Endothelial cell of umbilical vein (primary cell): ENCODE measurements around the gene YWHAE. TPM values are rescaled to one million over a fixed set of nuclear protein-coding genes. Genes with fewer than 3 reads are reported as not detected.

Experiments used
- BruUV-seq: library from RNA; stranded (reverse); fragments of 400-500 nt; replicated peaks from 2 replicates; lab custom pipeline; 2021; lab: Mats Ljungman, UMichigan
- CTCF ChIA-PET: fragments of 300-600, 350-600 bp; sonication (Branson Sonifier 250); formaldehyde crosslinking; loops from one replicate; lab custom pipeline; 2021; ENCODE audit warnings: antibody characterized with exemption, inconsistent platforms; lab: Charles Lee
- POLR2A ChIA-PET: fragments of 300-600, 350-600 bp; sonication (Branson Sonifier 250); formaldehyde crosslinking; loops from one replicate; lab custom pipeline; 2021; ENCODE audit warnings: antibody characterized with exemption, inconsistent platforms; lab: Charles Lee
- DNase-seq: peaks from one replicate; pipeline ENCODE4 v3.0.0-alpha.2; 2011; ENCODE audit warnings: low read depth, low spot score
- FAIRE-seq: peaks from 2 replicates; lab custom pipeline; 2011; peaks lifted over from hg19 to GRCh38; lab: Jason Lieb, UNC
- H2AFZ ChIP-seq: 2 replicates; pipeline ENCODE4 v1.6.0; 2012; ENCODE audit warnings: low read depth, low read length, control low read depth, inconsistent platforms
- H3K27ac ChIP-seq: 2 replicates; pipeline ENCODE4 v1.5.1; 2011; ENCODE audit warnings: low read depth, mild to moderate bottlenecking, control low read depth, low read length, moderate library complexity; ENCODE audit not compliant: insufficient read depth
- H3K27me3 ChIP-seq, 2 experiments: 2 replicates each; pipeline versions ENCODE4 v1.6.0 to v1.6.1; 2011; ENCODE audit warnings: low read length in 2 of 2, mixed read lengths in 1 of 2; ENCODE audit not compliant: control insufficient read depth in 2 of 2, insufficient read depth in 2 of 2
- H3K36me3 ChIP-seq, 2 experiments: 2 replicates in 1 of 2; 3 replicates in 1 of 2; pipeline ENCODE4 v1.5.1; 2011; ENCODE audit warnings: low read length in 2 of 2, mild to moderate bottlenecking in 1 of 2, moderate library complexity in 1 of 2; ENCODE audit not compliant: control insufficient read depth in 2 of 2, insufficient read depth in 2 of 2; ENCODE audit errors: extremely low read depth in 1 of 2
- H3K4me1 ChIP-seq: 3 replicates; pipeline ENCODE4 v1.5.1; 2011; ENCODE audit warnings: mild to moderate bottlenecking, low read length; ENCODE audit not compliant: control insufficient read depth, insufficient read depth; ENCODE audit errors: extremely low read depth
- H3K4me2 ChIP-seq: 2 replicates; pipeline ENCODE4 v1.6.1; 2011; ENCODE audit warnings: low read length, control low read depth, mixed read lengths; ENCODE audit not compliant: insufficient read depth
- H3K4me3 ChIP-seq, 3 experiments: fragments of 200-600 bp in 1 of 3; sonication (generic), shearing (Covaris generic) in 1 of 3; replicated peaks in 1 of 3; 2 replicates each; pipeline ENCODE4 v1.5.1; 2011 to 2016; ENCODE audit warnings: control low read depth in 3 of 3, low read length in 3 of 3, mild to moderate bottlenecking in 2 of 3, inconsistent platforms in 1 of 3, low read depth in 1 of 3, moderate library complexity in 1 of 3; ENCODE audit not compliant: insufficient read depth in 1 of 3
- H3K79me2 ChIP-seq: 2 replicates; pipeline ENCODE4 v1.6.0; 2012; ENCODE audit warnings: low read length, inconsistent platforms; ENCODE audit not compliant: control insufficient read depth, insufficient read depth
- H3K9ac ChIP-seq: replicated peaks from 2 replicates; pipeline ENCODE3; 2011; ENCODE audit warnings: low read length, control low read depth; ENCODE audit not compliant: insufficient read depth; ENCODE audit errors: extremely low read depth
- H3K9me1 ChIP-seq: replicated peaks from 3 replicates; pipeline ENCODE4 v1.6.0; 2011; ENCODE audit warnings: mild to moderate bottlenecking, low read length; ENCODE audit not compliant: control insufficient read depth, insufficient read depth; ENCODE audit errors: extremely low read depth
- H3K9me3 ChIP-seq: replicated peaks from 2 replicates; pipeline ENCODE4 v1.5.1; 2012; ENCODE audit warnings: low read length, inconsistent platforms; ENCODE audit not compliant: control insufficient read depth, insufficient read depth
- H4K20me1 ChIP-seq: replicated peaks from 2 replicates; pipeline ENCODE3; 2011; ENCODE audit warnings: mild to moderate bottlenecking, low read length; ENCODE audit not compliant: control insufficient read depth, insufficient read depth; ENCODE audit errors: extremely low read depth
- CTCF ChIP-seq, 2 donors: IDR thresholded peaks; 1 replicate in 1 of 2; 2 replicates in 1 of 2; pipeline ENCODE4 v1.5.1; 2011; ENCODE audit warnings: low read length in 2 of 2, mild to moderate bottlenecking in 2 of 2, moderate library complexity in 2 of 2, control low read depth in 1 of 2, inconsistent platforms in 1 of 2, low read depth in 1 of 2; ENCODE audit not compliant: insufficient read depth in 1 of 2; ENCODE audit errors: extremely low read depth in 1 of 2
- EZH2 ChIP-seq: IDR thresholded peaks from 2 replicates; pipeline ENCODE4 v1.6.1; 2012; ENCODE audit warnings: borderline replicate concordance, low read depth, mild to moderate bottlenecking, moderate library complexity, low read length, inconsistent platforms; ENCODE audit not compliant: severe bottlenecking
- FOS ChIP-seq: IDR thresholded peaks from 2 replicates; pipeline ENCODE4 v1.6.1; 2011; ENCODE audit warnings: mild to moderate bottlenecking, low read length, moderate library complexity, borderline replicate concordance; ENCODE audit not compliant: insufficient read depth
- GATA2 ChIP-seq: IDR thresholded peaks from 2 replicates; pipeline ENCODE4 v1.7.0; 2011; ENCODE audit warnings: low read depth, mild to moderate bottlenecking, moderate library complexity, mixed read lengths, low read length; ENCODE audit not compliant: insufficient read length, insufficient read depth
- JUN ChIP-seq: IDR thresholded peaks from 2 replicates; pipeline ENCODE4 v1.6.1; 2011; ENCODE audit warnings: borderline replicate concordance, low read depth; ENCODE audit not compliant: insufficient read length, insufficient read depth
- MAX ChIP-seq: IDR thresholded peaks from 2 replicates; pipeline ENCODE4 v1.6.1; 2011; ENCODE audit not compliant: insufficient read depth, insufficient read length
- MYC ChIP-seq: IDR thresholded peaks from one replicate; pipeline ENCODE4 v1.6.1; 2011; ENCODE audit warnings: mild to moderate bottlenecking, low read depth, low read length
- POLR2A ChIP-seq: IDR thresholded peaks from 2 replicates; pipeline ENCODE4 v1.6.1; 2012; ENCODE audit warnings: low read depth, mild to moderate bottlenecking, control low read depth, low read length
- POLR2AphosphoS5 ChIP-seq: IDR thresholded peaks from 2 replicates; pipeline ENCODE4 v1.6.1; 2012; ENCODE audit warnings: low read depth, mild to moderate bottlenecking, control low read depth, low read length, moderate library complexity; ENCODE audit not compliant: insufficient read depth
- dilution Hi-C: fragments of 300-500 bp; cut with MboI; formaldehyde crosslinking; loops from one replicate; pipeline ENCODE4 v1.15.0; 2019; ENCODE audit warnings: low sequenced_read_pairs; ENCODE audit not compliant: extremely low pct_ligation_motif_present
- intact Hi-C: fragments of 100-400 bp; cut with micrococcal nuclease; formaldehyde crosslinking; loops from one replicate; pipeline ENCODE4 v1.10.0; 2022
- polyA plus RNA-seq, 4 experiments: library from polyadenylated mRNA; depleted of rRNA in 3 of 4; stranded (reverse) in 3 of 4; unstranded in 1 of 4; fragments of >200 nt; gene quantifications; 2 replicates each; pipeline versions ENCODE4 v1.2.1 to v1.2.3, GENCODE V29; 2011 to 2012; ENCODE audit warnings: missing spikeins in 1 of 4
- total RNA-seq: library from RNA; stranded (reverse); gene quantifications from 2 replicates; pipeline ENCODE4 v1.2.3, GENCODE V29; 2021

YWHAE gene
- total and polyA plus RNA-seq, 2 donors (not counting 3 experiments of a cell fraction or from before 2014, with no cell fraction given): 396 to 819 TPM

GRCh38 chr17:1434150-1434549, 34.1 kb upstream of the YWHAE start:
- H2AFZ ChIP-seq: no peak overlapping the region
- POLR2A ChIA-PET: no interaction called here
- H3K79me2 ChIP-seq: peaks cover 92% of the 10 kb centered on the region
- no peaks in the 10 kb centered on the region for H3K9me3 ChIP-seq
- no peaks in the 10 kb centered on the region for H3K9me1 ChIP-seq
- TF ChIP-seq POLR2A (no peak), MYC (no peak), CTCF (IDR thresholded peaks at IDR 0.05; ENCODE audit: extremely low read depth in 1 of 2, insufficient read depth in 1 of 2, low read depth in 1 of 2, low read length in 2 of 2) (no peak), EZH2 (no peak), POLR2AphosphoS5 (no peak), MAX (no peak), FOS (no peak), JUN (no peak), GATA2 (no peak)
- DNase-seq (no peak), FAIRE-seq (no peak)
- H3K27me3 ChIP-seq: no peaks in the 10 kb centered on the region
- H4K20me1 ChIP-seq: peaks cover 2% of the 10 kb centered on the region
- intact Hi-C loops: no loop called here
- CTCF ChIA-PET: interaction anchor here (1.7 kb wide), 1 partner anchor 69 kb away, joined by 8 read pairs; no protein-coding TSS in a partner anchor
- no peak overlapping the region for H3K4me2 ChIP-seq
- H3K4me3 ChIP-seq: no peak overlapping the region
- H3K36me3 ChIP-seq: peaks cover 3 to 27% of the 10 kb centered on the region in 2 experiments
- dilution Hi-C loops: no loop called here
- peaks cover 3% of the 10 kb centered on the region for H3K4me1 ChIP-seq
- no TSS peak for BruUV-seq
- no peak overlapping the region for H3K27ac ChIP-seq
- no peak overlapping the region for H3K9ac ChIP-seq
